RWPE2 (cell line): ENCODE results near the gene SPTLC2.

Source experiments
- ATAC-seq: fragments of 200-7000 bp; cut with Tn5 transposase; 3 replicates; pipeline ENCODE4 v1.9.1; 2021; ENCODE audit warnings: low read depth
- DNase-seq: peaks from one replicate; pipeline ENCODE4 v3.0.0-alpha.2; 2020; ENCODE audit warnings: low spot score
- H3K27ac ChIP-seq: fragments of 450-650 bp; 2 replicates; pipeline ENCODE4 v1.5.1; 2017; ENCODE audit warnings: mild to moderate bottlenecking; ENCODE audit not compliant: poor library complexity, severe bottlenecking
- H3K27me3 ChIP-seq: fragments of 250-450 bp; sonication (Bioruptor Pico); 2 replicates; pipeline ENCODE4 v1.5.1; 2021; ENCODE audit warnings: mild to moderate bottlenecking, moderate library complexity; ENCODE audit not compliant: insufficient read depth, poor library complexity, severe bottlenecking
- H3K36me3 ChIP-seq: fragments of 250-450 bp; sonication (Bioruptor Pico); 2 replicates; pipeline ENCODE4 v1.5.1; 2020; ENCODE audit warnings: low read depth, mild to moderate bottlenecking, moderate library complexity
- H3K4me1 ChIP-seq: fragments of 250-450 bp; sonication (Bioruptor Pico); 2 replicates; pipeline ENCODE4 v1.5.1; 2021; ENCODE audit warnings: mild to moderate bottlenecking, moderate library complexity; ENCODE audit not compliant: insufficient read depth, poor library complexity, severe bottlenecking
- H3K4me3 ChIP-seq: fragments of 250-450 bp; sonication (Bioruptor Pico); 2 replicates; pipeline ENCODE4 v1.5.1; 2021; ENCODE audit warnings: mild to moderate bottlenecking, moderate library complexity; ENCODE audit not compliant: severe bottlenecking
- H3K9me3 ChIP-seq: fragments of 250-450 bp; sonication (Bioruptor Pico); 2 replicates; pipeline ENCODE4 v1.5.1; 2021; ENCODE audit warnings: mild to moderate bottlenecking, moderate library complexity; ENCODE audit not compliant: severe bottlenecking
- CTCF ChIP-seq: fragments of 450-650 bp; IDR thresholded peaks from one replicate; pipeline ENCODE4 v1.5.1; 2017; ENCODE audit warnings: mild to moderate bottlenecking, moderate library complexity; ENCODE audit not compliant: poor library complexity, severe bottlenecking

The SPTLC2 gene

GRCh38 chr14:77544571-77544970 is 71.9 kb downstream of the SPTLC2 start:
- no peak for TF ChIP-seq CTCF
- ATAC-seq = no peak
- Histone ChIP-seq H3K27me3 (no peaks in the 10 kb centered on the region), H3K4me1 (no peaks in the 10 kb centered on the region), H3K4me3 (no peak overlapping the region), H3K36me3 (peaks cover 60% of the 10 kb centered on the region), H3K9me3 (no peaks in the 10 kb centered on the region), H3K27ac (no peak overlapping the region)
- DNase-seq = no peak

GRCh38 chr14:77543637-77544334 is 72.7 kb downstream of the SPTLC2 start:
- no peaks in the 10 kb centered on the region for H3K9me3 ChIP-seq
- no peaks in the 10 kb centered on the region for H3K27me3 ChIP-seq
- H3K4me1 ChIP-seq = no peaks in the 10 kb centered on the region
- DNase-seq (no peak), ATAC-seq (no peak)
- peaks cover 52% of the 10 kb centered on the region for H3K36me3 ChIP-seq
- no peak overlapping the region for H3K27ac ChIP-seq
- TF ChIP-seq CTCF = no peak
- H3K4me3 ChIP-seq = no peak overlapping the region

GRCh38 chr14:77543240-77543551 is 73.2 kb downstream of the SPTLC2 start:
- TF ChIP-seq CTCF = no peak
- Histone ChIP-seq H3K4me1 (no peaks in the 10 kb centered on the region), H3K9me3 (no peaks in the 10 kb centered on the region), H3K36me3 (peaks cover 46% of the 10 kb centered on the region), H3K27me3 (no peaks in the 10 kb centered on the region), H3K4me3 (no peak overlapping the region), H3K27ac (no peak overlapping the region)
- DNase-seq (no peak), ATAC-seq (no peak)

GRCh38 chr14:77542421-77543239 is 73.8 kb downstream of the SPTLC2 start:
- H3K4me1 ChIP-seq = no peaks in the 10 kb centered on the region

More at GRCh38 chr14:77542421-77543239, 73.8 kb downstream of the SPTLC2 start:
- peaks cover 42% of the 10 kb centered on the region for H3K36me3 ChIP-seq
- DNase-seq = no peak
- no peaks in the 10 kb centered on the region for H3K27me3 ChIP-seq
- no peak overlapping the region for H3K4me3 ChIP-seq
- H3K27ac ChIP-seq = no peak overlapping the region
- H3K9me3 ChIP-seq = no peaks in the 10 kb centered on the region
- TF ChIP-seq CTCF = no peak
- ATAC-seq = 0 out of 3 replicates have a peak, but pooled peaks have one; percentile 31
